B cell (primary cell): ENCODE measurements around the gene TRIM29.

Experiments
- CTCF ChIP-seq: fragments of 200-600 bp; IDR thresholded peaks from one replicate; pipeline ENCODE4 v1.8.0; 2022; ENCODE audit warnings: antibody characterized with exemption, mild to moderate bottlenecking
- EZH2 ChIP-seq: IDR thresholded peaks from 2 replicates; pipeline ENCODE4 v1.6.1; 2012; ENCODE audit warnings: borderline replicate concordance, low read depth, mild to moderate bottlenecking, moderate library complexity, low read length; ENCODE audit not compliant: insufficient read depth, poor library complexity, severe bottlenecking

GRCh38 chr11:120106354-120107150, 31.4 kb downstream of the TRIM29 start:
- TF ChIP-seq CTCF (no peak), EZH2 (no peak)
